Stimulated activated CD4-positive, alpha-beta T cell treated with anti-CD3 and anti-CD28 coated beads, Interleukin-4, amount 100 ng/mL, for 4 hours (primary cell): ENCODE data around the gene TNFRSF8.

Experiments
- DNase-seq, 2 experiments: peaks; one replicate each; pipeline ENCODE4 v3.0.0-alpha.2; 2020

TNFRSF8 gene

GRCh38 chr1:12064073-12064969 is 1.2 kb downstream of the TNFRSF8 start:
- DNase-seq = no peak

DNA sequence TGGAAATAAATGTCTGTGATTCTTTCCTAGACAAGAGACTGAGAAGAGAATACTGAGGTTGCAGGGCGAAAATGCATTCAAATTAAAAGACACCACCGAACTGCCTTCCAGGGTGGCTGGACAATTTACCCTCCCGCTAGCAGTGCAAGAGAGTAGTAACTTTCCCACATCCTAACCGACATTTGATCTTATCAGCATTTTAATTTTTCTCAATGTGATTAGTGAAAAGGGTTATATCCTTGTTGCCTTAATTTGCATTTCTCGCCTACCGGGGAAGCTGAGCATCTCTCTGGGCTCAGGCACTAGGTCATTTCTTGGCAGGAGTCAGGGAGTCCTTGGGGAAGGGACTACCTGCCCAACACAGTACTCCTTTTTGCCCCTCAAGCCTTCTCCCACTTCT is 2.8 kb downstream of the TNFRSF8 start:
- DNase-seq = no peak

- peak; percentile 43 to 46 for DNase-seq
Measured at GRCh38 chr1:12067900-12068821, 5.1 kb downstream of the TNFRSF8 start.

DNA sequence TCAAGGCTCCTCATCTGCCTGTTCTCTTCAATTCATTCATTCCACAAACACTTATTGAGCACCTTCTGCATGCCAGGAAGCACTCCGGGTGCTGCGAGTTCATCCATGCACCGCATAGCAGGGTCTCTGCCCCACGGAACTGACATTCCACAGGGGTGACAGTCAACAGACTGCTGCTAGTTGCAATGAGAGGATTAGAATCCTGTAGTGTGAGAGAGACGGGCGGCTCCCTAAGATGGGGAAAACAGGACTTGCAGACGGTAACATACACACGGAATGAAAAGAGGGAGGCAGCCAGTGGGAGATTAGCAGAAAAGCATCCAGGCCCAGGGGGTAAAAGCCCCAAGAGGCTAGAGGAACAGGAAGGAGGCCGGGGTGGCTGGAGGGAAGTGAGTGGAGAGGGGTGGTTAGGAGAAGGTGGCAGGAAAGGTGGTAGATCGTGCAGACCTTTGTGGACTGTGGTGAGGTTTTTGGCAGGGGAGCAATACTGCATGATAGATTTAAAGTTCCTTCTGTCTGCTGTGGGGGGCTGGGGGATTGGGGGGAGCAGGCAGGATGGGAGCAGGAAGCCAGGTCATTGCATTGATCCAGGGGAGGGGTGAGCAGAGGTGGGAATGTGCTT is 6.6 kb downstream of the TNFRSF8 start:
- no peak for DNase-seq

GRCh38 chr1:12071892-12072291 is 8.8 kb downstream of the TNFRSF8 start:
- no peak for DNase-seq

- no peak for DNase-seq
Measured at GRCh38 chr1:12072741-12073140, 9.6 kb downstream of the TNFRSF8 start.

DNA sequence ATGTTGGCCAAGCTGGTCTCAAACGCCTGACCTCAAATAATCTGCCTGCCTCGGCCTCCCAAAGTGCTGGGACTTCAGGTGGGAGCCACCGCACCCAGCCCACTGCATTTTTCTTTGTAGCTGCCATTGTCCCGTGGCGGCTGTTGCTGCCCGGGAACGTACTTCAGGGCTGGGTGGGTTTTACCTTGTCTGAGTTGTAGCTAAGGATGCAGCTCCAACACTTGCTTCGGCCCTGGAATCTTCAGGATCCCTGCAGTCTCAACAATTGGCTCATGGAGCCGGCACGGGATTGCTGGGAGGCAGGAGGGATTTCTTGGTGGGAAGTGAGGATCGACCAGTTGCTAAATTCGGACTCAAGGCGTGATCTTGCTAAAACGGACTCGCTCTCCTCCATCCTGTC is 10.7 kb downstream of the TNFRSF8 start:
- DNase-seq = no peak

DNA sequence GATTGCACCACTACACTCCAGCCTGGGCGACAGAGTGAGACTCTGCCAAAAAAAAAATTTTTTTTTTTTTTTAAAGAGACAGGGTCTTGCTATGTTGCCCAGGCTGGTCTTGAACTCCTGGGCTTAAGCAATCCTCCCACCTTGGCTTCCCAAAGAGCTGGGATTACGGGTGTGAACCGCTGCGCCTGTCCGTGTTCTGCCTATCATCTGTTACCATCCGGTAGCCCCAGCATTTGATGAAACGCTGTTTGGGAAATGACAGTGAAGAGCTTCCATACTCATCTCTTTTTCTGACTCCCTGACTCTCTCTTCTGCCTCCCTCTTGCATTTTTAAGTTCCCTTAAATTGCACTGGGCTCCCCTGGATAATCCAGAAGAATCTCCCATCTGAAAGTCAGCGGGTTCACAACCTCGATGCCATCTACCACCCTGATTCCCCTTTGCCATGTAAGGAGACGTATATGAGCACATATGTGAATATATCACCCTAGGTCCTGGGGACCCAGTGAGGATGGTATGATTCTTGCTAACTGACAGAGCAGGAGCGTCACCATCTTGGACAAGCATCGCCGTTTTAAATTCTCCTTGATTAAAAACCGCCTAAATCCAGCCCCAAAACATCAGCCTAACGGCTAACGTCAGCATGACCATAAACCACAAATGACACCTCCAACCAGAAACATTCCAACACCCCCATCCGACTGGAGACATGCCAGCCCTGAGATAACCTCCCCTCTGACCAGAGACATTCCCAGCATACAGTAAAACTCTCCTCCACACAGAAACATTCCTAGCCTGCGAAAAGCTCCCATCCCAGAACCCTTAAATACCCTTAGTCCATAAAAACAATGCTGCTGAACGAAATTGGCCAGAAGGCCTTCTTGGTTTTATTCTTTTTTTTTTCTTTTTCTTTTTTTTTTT is 12.4 kb downstream of the TNFRSF8 start:
- no peak for DNase-seq

GRCh38 chr1:12076425-12077005 is 13.4 kb downstream of the TNFRSF8 start:
- DNase-seq = no peak

- DNase-seq = no peak
Measured at GRCh38 chr1:12078575-12078937, 15.5 kb downstream of the TNFRSF8 start.

DNA sequence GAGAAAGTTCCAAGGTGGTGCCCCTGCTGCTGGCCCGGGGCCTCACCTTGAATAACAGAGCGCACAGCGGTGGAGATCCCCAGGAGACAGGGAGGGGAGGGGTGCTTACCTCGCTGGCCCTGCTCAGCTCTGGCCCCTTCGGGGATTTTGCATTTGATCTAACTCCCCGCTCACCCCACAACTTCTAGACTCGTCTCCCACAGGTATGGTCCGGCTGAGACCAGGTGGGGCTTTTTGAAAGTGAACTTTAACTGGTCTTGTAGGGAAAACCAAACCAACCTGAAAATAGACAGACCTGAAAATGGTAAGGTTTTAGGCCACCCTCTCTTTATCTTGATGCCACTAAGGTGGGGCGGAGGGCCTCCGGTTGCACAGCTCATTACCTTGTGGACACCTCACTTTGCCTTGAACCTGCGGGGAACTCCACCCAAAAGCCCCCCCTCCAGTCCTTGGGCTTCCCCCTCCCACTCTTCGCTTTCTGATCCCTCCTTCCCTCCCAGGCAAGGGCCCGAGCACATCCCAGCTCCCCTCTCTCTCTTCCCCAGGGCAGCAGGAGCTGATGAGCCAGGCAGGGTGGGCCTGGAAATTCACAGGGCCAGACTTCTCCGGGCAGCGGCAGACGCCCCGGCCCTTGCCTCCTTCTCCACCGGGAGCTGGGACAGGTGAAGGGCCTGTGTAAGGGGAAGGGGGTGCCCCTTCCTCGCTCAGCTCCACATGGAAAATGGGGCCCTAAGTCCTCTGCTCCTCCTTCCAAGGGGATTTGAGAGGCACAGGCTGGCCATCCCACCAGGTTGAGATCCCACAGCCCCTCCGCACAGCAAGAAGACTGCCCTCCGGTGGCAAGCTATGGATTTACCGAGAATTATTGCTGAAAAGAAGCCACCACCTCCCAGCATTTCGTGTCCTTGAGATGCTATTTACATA is 16.1 kb downstream of the TNFRSF8 start:
- DNase-seq = peak in 1 of 2 experiments; percentile 43

DNA sequence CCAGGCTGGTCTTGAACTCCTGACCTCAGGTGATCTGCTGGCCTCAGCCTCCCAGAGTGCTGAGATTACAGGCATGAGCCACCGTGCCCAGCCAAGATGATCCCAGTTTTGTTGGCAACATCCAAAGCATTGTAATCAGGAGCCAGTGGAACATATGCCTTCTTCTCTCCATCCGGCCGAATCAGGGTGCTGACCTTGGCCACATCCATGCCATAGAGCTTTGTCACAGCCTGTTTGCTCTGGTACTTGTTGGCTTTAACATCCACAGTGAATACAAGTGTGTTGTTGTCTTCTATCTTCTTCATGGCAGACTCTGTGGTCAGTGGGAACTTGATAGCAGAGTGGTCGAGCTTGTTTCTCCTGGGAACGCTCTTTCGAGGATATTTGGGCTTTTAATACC is 17.1 kb downstream of the TNFRSF8 start:
- DNase-seq = no peak

DNA sequence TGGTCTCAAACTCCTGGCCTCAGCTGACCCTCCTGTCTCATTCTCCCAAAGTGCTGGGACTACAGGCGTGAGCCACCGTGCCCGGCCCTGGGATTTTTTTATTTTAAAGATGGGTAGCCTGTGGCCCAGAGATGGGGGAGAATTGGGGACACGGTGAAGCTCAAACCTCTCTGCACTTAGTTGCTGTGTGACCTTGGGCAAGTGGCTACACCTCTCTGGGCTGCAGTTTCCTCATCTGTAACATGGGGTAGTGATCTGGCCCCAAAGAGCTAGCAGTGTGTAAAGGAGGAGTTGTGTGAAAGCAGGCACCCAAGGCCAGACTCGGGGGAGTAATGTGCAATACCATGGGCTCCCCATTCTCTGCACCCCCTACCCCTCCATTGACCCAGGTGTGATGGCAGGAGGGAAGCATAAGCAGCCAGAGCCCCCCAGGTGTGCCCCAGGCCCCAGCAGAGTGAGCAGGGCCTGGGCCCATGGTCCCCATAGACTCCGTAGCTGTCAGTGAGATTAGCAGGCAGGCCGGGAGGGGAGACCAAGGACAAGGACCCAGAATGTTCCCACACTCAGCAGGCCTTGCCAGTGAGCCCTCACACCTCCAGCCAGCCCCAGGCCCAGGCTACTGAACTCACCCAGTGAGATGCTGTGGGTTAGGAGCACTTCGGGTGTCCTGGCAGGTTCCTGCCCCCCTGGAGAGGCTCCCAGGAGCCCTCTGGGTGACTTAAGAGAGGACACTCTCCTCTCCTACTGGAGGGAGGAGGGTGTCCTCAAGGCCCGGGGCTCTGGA is 17.9 kb downstream of the TNFRSF8 start:
- DNase-seq = no peak

GRCh38 chr1:12081648-12082396 is 18.7 kb downstream of the TNFRSF8 start:
- DNase-seq = no peak

DNA sequence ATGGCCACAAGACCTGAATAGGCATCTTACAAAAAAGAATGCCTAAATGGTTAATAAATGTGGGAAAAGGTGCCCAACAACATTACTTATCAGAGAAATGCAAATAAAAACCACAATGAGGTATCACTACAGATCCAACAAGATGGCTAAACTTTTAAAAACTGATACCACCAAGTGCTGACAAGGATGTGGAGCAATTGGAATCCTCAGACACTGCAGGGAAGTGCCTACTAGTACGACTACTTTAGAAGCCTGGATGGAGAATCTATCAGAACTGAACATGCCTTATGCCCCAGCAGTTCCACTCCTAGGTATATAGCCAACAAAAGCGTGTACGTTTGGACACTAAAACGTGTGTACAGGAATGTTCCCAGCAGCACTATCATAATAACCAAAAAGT is 19.9 kb downstream of the TNFRSF8 start:
- no peak for DNase-seq

DNA sequence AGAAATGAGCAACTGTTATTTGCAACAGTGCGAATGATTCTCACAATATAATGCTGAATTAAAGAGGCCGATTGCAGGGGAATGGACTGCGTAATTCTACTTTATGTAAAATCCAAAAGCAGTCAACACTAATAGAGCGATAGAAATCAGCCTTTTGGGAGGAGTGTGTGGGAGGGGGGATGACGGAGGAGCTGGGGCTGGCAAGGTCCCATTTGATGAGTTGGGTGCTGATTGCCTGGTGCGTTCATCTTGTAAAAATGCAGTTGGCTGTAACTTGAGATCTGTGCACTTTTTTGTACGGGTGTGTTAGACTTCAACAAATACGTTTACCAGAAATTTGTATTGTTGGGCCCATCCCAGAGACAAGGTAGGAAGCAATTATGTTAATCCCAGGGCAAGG is 20.7 kb downstream of the TNFRSF8 start:
- DNase-seq = no peak

GRCh38 chr1:12085643-12086260 is 22.6 kb downstream of the TNFRSF8 start:
- DNase-seq = no peak

GRCh38 chr1:12087797-12088314 is 24.8 kb downstream of the TNFRSF8 start:
- DNase-seq = peak in 1 of 2 experiments; percentile 40
